Measurements from ENCODE around the gene RGS6.
"Not testable (repeated sequence)": the region's sequence is repeated elsewhere in the genome, so short reads cannot be mapped to it uniquely, and the experiment has no call there.

RGS6 gene

GRCh38 chr14:72471346-72471745 is 539.1 kb downstream of the RGS6 start:
- DNase-seq = no peak

GRCh38 chr14:72472845-72473244 is 540.6 kb downstream of the RGS6 start:
- no peak for DNase-seq

DNA sequence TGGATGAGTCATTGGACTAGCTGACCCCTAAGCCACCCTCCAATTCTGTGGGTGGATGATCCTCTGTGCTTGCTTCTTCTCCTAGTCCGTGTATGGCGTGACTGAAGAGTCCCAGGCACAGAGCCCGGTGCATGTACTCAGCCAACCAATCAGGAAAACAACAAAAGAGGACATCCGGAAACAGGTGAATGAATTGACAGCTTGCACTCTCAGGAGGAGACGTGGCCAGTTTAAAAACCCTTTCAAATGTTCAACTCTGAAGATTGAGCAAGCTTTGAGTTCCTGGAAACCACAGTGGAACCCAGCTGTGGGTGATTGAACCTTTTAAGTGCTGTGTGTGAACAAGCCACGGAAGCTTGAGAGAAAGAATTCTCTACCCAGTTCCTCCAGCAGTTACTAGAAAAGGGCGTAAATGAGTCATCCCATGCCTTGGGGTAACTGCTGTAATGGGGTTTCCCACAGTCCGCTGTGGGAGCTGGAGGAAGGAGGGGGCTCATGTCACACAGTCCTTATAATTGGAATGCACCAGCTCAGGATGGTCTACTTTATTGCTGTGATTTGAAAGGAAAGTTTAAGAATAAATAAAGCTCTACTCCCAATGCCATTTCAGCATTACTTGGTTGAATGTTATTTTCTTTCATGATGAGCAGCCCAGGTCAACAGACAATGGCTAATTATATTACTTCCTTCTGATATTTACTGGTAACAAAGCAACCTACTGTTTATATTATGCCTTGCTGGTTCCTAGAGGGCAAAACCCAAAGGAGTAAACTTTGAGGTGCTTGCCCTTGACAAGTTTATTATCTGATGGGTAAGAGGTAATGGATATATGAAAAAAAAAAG is 544.6 kb downstream of the RGS6 start:
- peak; percentile 44 for DNase-seq

DNA sequence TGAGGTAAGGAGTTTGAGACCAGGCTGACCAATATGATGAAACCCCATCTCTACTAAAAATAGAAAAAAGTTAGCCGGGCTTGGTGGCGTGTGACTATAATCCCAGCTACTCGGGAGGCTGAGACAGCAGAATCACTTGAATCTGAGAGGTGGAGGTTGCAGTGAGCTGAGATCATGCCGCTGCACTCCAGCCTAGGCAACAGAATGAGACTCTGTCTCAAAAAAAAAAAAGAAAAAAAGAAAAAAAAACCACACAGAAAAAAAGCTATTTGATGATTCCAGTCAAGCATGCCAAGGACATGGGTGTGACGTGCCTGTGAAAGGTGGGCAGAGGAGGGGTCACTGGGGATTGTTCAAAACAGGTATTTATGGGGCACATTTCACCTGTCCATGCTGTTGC is 545.3 kb downstream of the RGS6 start:
- not testable (repeated sequence) for DNase-seq

GRCh38 chr14:72478471-72478893 is 546.3 kb downstream of the RGS6 start:
- DNase-seq = no peak

DNA sequence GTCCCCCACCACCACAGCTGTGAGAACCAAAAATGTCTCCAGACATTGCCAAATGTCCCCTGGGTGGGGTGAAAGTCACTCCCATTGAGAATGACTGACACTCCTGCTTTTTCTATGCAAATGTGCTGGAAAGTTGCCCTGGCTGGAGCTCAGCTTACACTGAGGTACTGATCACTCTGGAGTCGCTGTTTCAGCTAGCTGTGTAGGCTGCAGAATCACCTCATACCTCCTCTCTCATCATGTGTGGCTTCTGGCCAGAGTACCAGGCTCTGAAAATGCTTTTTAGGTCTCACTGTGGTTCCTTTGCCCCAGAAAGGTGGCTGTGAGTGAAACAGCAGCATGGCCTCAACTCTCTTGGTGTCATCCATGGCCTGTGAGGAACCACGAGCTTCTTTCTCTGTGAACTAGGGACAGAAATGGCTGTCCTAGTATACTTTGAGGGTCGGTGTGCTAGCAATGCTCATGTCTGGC is 547.3 kb downstream of the RGS6 start:
- no peak for DNase-seq

DNA sequence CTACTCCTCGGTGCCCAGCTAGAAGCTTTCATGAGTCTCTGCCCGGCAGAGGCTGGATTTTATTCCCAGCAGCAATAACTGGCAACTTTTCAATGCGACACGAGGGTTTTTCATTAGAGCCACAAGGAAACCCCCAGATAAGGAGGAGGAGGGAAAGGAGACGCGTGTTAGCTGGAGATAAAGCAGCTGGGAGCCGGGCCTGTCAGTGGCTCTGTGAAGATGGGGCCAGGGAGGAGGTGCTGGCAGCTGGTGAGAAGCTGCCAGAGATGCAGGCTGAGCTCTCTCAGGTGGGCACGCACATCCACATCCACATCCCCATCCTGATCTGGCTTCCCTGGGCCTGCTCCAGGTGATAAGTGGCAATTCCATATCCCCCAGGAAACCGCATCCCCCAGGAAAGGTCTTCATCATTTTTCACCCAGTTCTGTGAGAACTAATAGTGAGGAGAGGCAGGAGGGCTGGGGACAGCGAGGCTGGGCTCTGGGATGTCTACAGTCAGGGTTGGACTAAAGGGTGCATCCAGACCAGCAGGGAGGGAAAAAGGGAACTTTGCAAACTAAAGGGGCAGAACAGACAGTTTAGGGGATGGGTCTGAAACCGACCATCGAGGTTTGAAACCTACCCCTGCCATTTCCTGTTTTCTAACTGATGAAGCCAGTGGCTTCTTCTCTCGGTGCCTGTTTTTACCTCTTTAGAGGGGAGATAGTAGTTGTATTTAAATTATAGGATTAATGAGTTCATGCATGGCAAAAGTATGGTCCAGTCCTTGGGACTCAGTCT is 548.4 kb downstream of the RGS6 start:
- DNase-seq = no peak

GRCh38 chr14:72483311-72483710 is 551.1 kb downstream of the RGS6 start:
- no peak for DNase-seq

- no peak for DNase-seq
Observed at GRCh38 chr14:72485695-72486094, 553.5 kb downstream of the RGS6 start.

- no peak for DNase-seq
Observed at GRCh38 chr14:72488514-72488913, 556.3 kb downstream of the RGS6 start.

GRCh38 chr14:72492196-72492595 is 560.0 kb downstream of the RGS6 start:
- no peak for DNase-seq

DNA sequence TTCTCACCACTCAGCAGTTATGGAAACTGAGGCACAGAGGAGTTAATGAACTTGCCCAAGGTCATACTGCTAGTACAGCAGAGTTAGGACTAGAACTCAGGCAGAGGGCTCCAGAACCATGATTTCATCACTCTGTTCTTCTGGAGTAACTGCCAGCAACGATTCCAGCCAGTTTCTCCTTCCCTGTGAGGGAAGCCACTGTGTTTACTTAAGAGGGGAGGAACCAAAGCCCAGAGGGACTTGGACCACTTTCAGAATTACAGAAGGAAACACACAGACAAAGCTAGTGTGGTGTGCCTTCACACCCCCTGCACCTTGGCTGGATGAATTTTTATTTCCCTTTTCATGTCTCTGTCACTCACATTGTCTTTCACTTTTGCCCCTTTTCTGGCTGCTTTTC is 563.4 kb downstream of the RGS6 start:
- DNase-seq = no peak

GRCh38 chr14:72498646-72499045 is 566.4 kb downstream of the RGS6 start:
- no peak for DNase-seq

GRCh38 chr14:72499746-72500145 is 567.5 kb downstream of the RGS6 start:
- no peak for DNase-seq

DNA sequence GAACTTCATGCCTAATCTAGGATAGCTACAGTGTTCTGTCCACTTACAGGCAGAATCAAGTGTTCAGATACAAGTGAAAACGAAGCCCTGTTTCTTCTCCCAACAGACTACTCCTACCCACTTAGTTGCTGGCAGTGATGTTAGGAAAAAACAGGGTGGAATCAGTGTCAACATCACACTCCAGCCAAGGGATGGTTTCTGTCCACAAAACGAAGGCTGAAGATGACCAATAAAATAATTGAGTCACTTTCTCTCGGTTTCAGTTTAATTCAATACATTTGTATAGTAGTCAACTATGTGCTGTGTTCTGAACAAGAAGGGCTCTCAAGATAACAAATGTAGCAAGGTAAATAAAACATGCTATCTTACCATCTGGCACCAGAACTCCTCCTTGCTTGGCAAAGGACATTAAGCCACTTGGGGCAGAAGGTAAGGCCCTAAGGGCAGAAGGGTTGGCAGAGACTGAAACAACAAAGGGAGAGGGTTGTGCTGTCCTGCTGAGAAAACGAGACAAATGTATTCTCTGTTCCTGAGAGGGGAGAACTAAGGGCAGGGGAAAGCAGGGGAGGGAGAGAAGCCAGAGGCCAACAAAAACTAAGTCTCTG is 568.1 kb downstream of the RGS6 start:
- DNase-seq = no peak

- no peak for DNase-seq
Observed at GRCh38 chr14:72501439-72501838, 569.2 kb downstream of the RGS6 start.

DNA sequence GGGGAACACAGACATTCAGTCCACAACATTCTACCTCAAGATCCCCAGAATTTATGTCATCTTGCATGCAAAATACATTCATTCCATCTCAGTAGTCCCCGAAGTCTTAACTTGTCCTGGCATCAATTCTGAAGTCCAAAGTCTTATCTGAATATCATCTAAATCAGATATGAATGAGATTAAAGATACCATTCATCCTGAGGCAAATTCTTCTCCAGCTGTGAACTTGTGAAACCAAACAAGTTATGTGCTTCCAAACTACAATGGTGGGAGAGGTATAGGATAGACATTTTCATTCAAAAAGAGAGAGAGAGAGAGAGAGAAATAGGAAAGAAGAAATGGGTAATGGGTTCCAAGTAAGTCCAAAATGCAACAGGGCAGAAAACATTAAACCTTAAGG is 571.0 kb downstream of the RGS6 start:
- no peak for DNase-seq

DNA sequence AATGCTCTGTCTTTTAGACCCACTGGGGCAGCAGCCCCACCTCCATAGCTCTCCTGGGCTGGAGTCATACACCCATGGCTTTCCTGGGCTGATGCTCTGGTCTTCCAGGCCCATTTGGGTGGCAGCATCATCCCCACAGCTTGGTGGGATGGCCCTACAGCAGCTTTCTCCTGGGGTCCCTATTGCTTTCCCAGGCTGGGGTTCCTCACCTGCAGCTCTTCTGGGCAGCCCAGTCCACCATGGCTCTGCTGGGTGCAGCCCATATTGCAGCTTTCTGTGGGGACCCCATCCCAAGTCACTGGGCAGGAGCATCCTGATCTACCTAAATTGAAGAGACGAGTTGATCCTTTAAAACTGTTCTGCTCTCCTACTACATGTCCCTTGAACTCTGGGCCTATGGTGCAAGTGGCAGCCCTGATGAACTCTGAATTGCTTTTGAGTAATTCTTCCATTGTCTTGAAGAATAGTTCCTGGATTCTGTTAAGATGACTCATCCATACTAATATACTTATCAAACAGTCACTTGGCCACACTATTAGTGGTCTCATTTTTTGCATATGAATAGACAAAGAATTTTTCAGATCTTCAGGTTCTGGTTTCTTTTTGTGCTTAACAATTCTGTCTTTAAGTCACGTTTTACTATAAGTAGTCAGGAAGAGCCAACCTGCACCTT is 571.6 kb downstream of the RGS6 start:
- DNase-seq = no peak

DNA sequence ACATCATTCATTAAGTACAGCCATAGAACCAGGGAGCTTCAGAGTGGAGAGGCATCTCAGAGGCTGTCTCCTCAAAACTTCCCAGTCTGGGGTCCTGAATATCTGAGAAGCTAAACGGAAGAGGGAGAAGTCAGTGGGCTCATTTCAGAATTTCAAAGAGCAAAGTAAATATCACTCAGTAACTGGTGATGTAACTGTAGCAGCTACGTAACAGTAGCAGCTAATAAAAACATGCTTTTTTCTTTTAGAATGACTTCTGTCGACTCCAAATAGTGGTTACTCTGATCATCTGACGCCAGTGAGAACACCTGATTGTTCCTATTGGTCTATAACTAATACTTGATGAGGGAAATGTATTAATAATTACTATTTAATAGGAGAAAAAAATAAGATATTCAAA is 578.3 kb downstream of the RGS6 start:
- no peak for DNase-seq

DNA sequence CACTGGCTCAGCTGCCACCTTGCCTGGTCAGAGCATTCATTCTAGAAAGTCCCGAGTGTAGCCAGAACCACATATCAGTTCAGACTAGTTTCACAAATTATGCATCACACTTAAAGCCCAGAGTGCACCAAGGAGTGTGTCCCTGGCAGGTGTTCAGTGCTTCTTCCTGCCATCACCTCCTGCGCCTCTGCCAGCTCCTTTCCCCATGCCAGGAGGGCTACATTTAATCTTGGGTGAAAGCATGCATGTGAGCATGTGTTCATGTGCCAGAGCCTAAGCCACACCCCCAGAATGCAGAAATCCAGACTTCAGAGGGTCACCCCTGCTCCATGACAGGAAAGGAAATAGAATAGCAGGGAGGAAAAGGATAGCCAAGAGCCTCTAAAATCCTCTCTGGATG is 580.1 kb downstream of the RGS6 start:
- no peak for DNase-seq

DNA sequence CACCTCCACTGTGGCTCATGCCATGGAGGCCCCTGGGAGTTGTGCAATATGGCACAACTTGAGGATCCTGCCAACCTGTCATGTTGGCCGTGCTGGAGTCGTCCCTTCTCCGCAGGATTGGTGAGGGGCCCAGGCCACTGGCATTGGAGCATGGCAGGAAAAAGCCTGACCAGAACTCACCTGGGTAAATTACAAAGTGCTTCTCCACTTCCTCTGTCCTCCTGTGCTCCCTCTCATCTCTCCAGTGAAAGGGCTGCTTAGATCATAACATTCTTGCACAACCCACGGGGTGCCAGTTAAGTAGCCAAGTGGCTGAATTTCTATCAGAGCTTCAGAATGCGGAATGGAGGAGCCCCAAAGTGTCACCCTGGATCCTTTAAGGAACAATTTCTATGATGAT is 580.7 kb downstream of the RGS6 start:
- DNase-seq = no peak

DNA sequence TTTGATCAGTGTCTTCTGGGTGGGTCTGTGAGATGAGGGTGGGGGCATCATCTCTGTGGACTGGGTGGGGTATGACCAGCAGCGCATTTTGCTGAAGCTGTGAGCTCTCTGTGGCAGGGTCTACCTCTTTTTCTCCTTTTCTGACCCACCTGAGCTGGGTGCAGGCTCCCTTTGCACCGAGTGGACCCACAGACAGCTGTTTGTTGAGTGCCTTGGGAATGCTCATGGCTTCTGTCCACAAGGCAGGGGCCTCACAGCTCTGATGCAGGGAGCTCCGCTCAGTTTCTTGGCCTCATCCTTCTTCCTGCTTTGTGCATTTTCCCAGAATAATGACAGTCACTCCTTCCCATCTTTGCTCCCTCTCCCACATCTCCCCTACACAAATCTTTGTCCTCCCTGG is 581.1 kb downstream of the RGS6 start:
- DNase-seq = no peak
